Endothelial cell of hepatic sinusoid (primary cell): ENCODE data around the gene MAML2.

Experiments used
- in situ Hi-C: cut with HindIII; loops from 2 replicates; pipeline ENCODE4 v1.10.0; 2017; ENCODE audit warnings: low sequenced_read_pairs

The MAML2 gene

DNA sequence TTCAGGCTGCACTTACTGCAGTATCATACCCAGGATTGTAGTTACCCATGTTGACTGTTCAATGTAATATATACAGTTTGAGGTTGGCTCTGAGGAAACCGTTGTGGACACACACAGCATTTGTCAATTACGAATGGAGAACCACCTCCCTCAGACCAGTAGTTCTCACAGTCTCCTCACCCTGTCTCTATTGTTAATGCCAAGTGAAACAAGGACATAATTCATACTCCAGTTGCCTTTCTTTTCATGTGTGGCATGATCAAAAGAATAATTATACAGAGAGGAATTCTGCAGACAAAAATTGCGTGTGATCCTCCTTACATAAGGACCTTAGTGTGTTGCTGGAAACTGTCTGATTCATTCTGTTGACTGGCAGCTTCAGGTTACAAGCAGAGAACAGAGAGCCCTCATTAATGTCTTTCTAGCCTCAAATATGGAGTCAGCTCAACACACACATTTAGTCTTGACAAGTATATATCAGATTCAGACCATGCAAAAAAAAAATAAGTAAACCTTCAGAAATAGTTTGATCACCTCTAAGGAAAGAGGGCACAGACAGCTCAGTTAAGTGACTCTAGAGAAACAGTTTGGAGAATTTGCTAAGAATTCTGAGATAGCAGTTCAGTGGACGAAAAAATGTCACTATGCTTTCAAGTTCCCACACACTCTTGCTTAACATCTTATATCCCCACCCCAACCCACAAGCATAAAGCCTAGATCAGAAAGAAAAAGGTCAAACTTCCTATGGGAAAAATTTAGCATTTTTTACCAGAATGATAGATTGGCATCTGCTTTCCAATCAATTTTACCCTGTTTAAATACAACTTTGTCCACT lies 96.1 kb downstream of the MAML2 start:
- in situ Hi-C loops = no loop called here

DNA sequence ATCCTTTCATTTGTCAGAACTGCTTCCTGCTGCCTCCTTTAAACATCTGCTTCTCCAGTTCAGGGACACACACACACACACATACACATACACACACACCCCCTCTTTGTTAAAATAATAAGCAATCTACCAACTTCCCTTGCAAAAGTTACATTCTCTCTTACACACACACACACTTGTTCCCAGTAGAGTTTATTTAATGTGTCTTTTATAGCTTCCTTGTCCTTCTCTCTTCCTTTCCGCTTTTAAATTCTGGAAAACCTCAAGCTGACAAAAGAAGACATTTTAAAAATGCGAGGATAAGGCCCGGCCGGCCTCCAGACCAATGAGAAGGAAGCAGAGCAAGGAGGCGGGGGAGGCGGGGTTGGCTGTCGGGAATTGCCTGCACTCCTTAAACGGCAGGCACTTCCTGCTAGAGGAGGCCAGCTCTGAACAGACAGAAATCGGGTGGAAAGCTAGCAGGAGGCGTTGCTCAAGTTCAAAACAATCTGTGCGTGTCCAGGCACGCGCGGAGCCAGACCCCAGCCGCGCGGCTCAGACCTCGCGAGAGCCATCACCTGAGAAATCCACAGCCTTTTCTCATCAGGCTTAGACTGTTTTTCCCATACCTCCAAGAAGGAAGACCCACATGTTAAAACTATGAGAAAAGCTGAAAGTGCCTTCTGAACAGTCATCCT lies 99.9 kb downstream of the MAML2 start:
- in situ Hi-C loops = no loop called here

DNA sequence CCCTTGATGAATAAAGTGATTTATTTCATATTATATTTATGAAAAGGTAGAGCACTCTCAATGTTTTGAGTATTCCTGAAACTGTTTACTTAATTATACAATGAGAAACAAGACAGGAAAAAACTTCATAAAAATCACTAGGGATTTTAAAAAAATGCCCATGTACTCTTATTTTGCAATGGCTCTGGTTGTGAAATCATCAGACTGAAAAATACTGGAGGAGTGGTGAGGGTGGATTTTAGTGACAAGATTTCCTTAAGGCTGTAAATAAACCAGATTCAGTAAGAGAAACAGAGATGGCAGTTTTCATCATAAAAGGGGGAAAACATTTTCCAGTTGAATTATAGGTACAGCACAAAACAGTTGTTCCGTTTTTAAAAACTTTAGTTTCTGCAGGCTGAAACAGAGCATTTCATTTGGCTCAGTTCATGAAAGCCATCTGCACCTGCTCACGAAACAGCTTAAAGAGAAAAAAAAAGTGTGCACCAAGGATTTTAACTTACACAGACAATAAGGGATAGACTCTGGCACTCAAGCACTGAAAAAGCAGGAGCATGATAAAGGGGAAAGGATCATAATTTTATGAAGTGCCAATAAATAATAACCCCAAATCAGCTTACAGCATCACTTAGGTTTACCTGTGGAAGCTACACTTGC lies 100.7 kb downstream of the MAML2 start:
- in situ Hi-C loops = no loop called here

DNA sequence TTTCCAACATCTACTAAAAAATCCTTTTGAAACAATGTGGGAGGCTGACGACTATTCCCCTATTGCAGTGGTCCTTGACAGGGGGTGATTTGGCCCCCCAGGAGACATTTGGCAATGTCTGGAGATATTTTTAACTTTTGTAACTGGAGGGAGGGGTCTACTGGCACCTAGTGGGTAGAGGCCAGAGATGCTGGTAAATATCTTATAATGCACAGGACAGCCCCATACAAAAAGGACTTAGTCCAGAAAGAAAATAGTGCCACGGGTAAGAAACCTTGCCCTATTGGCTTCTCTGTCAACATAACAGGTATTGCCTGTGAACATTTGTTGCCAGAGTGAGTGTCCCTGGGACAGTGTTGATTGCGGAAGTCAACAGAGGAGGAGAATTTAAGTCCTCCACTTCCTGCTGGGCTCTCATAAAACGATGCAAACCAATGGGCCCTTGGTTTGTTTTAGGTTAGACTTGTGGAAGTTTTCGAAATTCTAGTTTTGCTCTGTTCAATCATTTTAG lies 101.6 kb downstream of the MAML2 start:
- in situ Hi-C loops = no loop called here

- in situ Hi-C loops = loop anchor here (5.0 kb wide), 1 partner anchor 51 kb away; no protein-coding TSS in a partner anchor
These were observed 104.3 kb downstream of the MAML2 start for GRCh38 chr11:96238563-96239135.

- in situ Hi-C loops = loop anchor here (5.0 kb wide), 1 partner anchor 51 kb away; no protein-coding TSS in a partner anchor
These were observed 105.2 kb downstream of the MAML2 start for GRCh38 chr11:96237766-96238266.

GRCh38 chr11:96235751-96236150 lies 107.2 kb downstream of the MAML2 start:
- in situ Hi-C loops = loop anchor here (5.0 kb wide), 1 partner anchor 48 kb away; no protein-coding TSS in a partner anchor

DNA sequence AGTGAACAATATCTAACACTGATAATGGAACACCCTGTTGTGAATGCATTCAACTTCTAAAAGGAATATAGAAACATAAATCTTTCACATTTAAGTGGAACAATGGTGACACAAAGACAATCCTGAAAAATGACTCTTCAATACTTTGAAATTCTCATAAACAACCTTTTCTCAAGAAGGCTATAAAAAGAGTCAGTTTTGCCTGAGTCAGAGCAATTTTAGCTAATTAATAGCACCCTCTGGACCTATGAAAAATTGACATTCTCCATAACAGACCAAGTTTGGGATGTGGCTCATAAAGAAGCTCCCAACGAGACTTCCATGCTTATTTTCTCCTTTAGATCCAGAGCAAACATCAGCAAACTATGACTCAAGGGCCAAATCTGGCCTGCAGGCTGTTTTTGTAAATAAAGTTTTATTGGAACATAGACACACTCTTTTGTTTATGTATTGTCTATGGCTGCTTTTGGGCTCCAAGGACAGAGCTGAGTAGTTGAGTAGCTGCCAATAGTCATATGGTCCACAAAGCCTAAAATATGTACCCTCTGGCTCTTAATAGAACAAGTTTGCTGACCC lies 108.0 kb downstream of the MAML2 start:
- in situ Hi-C loops = loop anchor here (5.0 kb wide), 1 partner anchor 48 kb away; no protein-coding TSS in a partner anchor

- in situ Hi-C loops = no loop called here
These were observed 110.9 kb downstream of the MAML2 start for GRCh38 chr11:96232132-96232531.

GRCh38 chr11:96230686-96231085 lies 112.3 kb downstream of the MAML2 start:
- in situ Hi-C loops = no loop called here

GRCh38 chr11:96229354-96229977 lies 113.5 kb downstream of the MAML2 start:
- in situ Hi-C loops = no loop called here

GRCh38 chr11:96228910-96229309 lies 114.1 kb downstream of the MAML2 start:
- in situ Hi-C loops = no loop called here

DNA sequence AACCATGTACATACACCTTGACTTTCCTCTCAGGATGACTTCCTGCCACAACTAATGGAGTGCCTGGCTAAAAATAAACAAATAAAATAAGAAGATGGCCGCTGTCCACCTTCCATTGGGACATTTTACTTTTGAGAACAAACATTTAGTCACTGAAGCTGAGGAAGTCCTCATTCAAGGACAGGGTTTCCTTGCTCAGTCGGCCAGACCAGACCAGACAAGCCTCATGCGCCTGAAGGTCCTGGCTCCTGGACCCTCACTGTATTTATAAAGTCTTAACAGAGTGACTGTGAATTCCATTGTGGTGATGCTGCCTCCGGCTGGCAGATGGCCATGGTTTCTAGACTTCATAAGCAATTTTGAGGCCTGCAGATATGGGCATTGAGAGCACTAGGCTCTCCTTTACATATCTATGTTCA lies 114.5 kb downstream of the MAML2 start:
- in situ Hi-C loops = no loop called here

DNA sequence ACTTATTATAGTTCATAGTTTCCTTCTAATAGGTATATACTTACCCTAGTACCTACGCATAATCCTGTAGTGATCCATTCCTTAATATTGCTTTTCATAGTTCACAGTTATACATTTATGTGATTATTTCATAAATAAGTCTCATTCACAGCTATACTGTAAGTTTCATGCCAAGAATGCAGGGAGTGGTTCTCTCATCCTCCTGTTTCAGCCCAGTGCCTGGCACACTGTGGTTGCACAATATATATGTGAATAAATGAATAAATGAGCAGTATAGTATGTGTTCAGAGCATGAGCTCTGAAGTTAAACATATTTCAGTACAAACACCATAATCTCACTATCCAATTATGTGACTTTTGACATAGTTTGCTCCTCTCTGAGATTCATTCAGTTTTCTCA lies 115.8 kb downstream of the MAML2 start:
- in situ Hi-C loops = no loop called here

DNA sequence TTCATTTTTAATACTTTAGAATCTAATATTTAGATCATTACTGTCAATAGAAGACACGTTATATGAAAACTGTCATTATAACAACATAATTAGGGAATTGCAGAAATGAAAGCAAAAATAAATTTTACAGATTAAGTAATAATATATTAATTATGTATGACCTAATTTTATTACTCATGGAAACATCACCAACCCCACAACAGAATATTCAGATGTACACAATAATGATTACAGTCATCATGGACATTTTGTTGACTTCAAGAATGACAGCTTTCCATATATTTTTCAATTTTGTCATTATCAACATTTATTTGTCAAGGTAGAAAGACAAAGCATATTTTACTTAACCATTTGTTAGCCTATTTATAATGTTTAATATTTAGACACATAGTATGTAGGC lies 119.9 kb downstream of the MAML2 start:
- in situ Hi-C loops = no loop called here

GRCh38 chr11:96222102-96222501 lies 120.9 kb downstream of the MAML2 start:
- in situ Hi-C loops = no loop called here

GRCh38 chr11:96221244-96222070 lies 121.5 kb downstream of the MAML2 start:
- in situ Hi-C loops = no loop called here

DNA sequence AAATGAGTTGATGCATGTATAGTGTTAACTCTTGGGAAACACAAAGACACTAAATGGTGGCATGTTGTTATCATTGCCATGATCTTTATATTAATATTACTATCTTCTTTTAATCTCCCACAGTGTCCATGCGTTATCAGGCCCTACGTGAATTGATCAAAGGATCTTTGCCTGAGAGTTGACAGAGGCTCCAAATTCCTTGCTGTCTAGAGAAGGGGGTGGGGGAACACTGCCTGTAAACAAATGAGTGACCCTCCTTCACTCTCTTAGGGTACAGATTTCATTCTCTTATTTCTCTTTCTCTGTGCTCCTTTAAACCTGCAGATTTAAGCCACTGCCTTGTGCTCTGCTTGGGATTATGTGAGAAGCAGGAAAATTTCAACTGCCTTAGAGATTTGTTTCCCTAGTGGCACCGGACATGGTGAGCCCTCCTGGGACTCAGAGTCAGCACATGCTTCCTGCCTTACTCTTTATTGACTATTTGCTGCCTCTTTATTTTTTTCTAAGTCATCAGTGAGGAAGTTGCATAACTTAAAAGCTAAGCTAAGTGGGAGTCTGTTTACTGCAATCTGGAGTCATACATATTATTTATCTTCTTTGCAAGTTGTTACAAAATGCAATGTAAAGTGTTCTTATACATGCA lies 122.9 kb downstream of the MAML2 start:
- in situ Hi-C loops = no loop called here

DNA sequence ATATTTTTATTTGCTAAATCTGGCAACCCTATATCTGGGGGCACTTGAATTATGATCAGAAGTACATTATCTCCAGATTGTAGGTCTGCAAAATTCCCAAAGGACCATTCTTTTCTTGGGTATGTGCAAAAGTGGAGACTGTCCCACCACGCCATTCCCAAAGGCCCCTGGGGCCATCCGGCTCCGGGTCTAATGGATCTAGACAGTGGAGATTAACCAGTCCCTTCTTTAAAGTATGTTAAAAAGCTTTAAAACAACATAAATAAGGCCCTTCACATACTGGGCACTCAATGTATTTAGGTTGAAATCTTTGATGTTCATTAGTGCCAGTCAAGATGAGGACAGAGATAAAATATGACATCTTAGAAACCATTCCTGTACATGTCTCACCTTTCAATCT lies 124.1 kb downstream of the MAML2 start:
- in situ Hi-C loops = no loop called here
